ENCODE measurements around the gene PHACTR4. TPM values are rescaled to one million over a fixed set of nuclear protein-coding genes. Genes with fewer than 3 reads are reported as not detected.
"Not testable (repeated sequence)": the region's sequence is repeated elsewhere in the genome, so short reads cannot be mapped to it uniquely, and the experiment has no call there.

PHACTR4 gene
- total and polyA plus RNA-seq, 2 of the 8 experiments (the other 6 are each of a cell fraction or from before 2014, with no cell fraction given) = 23.7 to 57.8 TPM

GRCh38 chr1:28525002-28525642 is 155.6 kb downstream of the PHACTR4 start:
- not testable (repeated sequence) for H2AK5ac ChIP-seq (ENCODE audit: low read depth, low read length); H3K56ac ChIP-seq (replicated peaks; ENCODE audit: insufficient read length, low read depth, low read length); H3K4ac ChIP-seq (replicated peaks; ENCODE audit: insufficient read length, low read depth, low read length); H4K20me1 ChIP-seq (replicated peaks in 1 of 2; ENCODE audit: control insufficient read depth in 1 of 2, insufficient read depth in 2 of 2, low read length in 2 of 2); H3K9me3 ChIP-seq (ENCODE audit: insufficient read depth in 2 of 2, low read depth in 1 of 2, low read length in 1 of 2); H3K23me2 ChIP-seq (ENCODE audit: low read depth, low read length); H3K18ac ChIP-seq (ENCODE audit: extremely low read depth, low read length); H4K5ac ChIP-seq (ENCODE audit: insufficient read length, low read depth, low read length); H2BK5ac ChIP-seq (ENCODE audit: low read depth, low read length); H2BK20ac ChIP-seq (ENCODE audit: low read length); H3K23ac ChIP-seq (ENCODE audit: insufficient read length); H2AFZ ChIP-seq (ENCODE audit: low read length); H3K9ac ChIP-seq (replicated peaks in 1 of 4; ENCODE audit: extremely low read depth in 1 of 4, low read depth in 3 of 4, low read length in 3 of 4); H3K4me3 ChIP-seq (ENCODE audit: extremely low read depth in 1 of 4, insufficient read depth in 2 of 4, low read depth in 3 of 4, low read length in 4 of 4); H2BK12ac ChIP-seq (ENCODE audit: low read depth, low read length); H4K8ac ChIP-seq (ENCODE audit: extremely low read depth, insufficient read depth, low read length); H4K91ac ChIP-seq (replicated peaks; ENCODE audit: insufficient read length, low read length); H3K4me2 ChIP-seq (ENCODE audit: insufficient read depth in 1 of 2, low read depth in 2 of 2, low read length in 2 of 2); FAIRE-seq; H3K27me3 ChIP-seq (replicated peaks in 1 of 4; ENCODE audit: control insufficient read depth in 3 of 4, extremely low read depth in 1 of 4, insufficient read depth in 3 of 4, low read length in 3 of 4); H2BK15ac ChIP-seq (ENCODE audit: low read length); H3K27ac ChIP-seq (ENCODE audit: low read depth, low read length); H2BK120ac ChIP-seq (replicated peaks; ENCODE audit: low read depth, low read length); H3K14ac ChIP-seq (ENCODE audit: insufficient read length); DNase-seq (ENCODE audit: low read depth in 1 of 2, low spot score in 2 of 2)
- peaks cover 10 to 67% of the 10 kb centered on the region in 2 experiments; a peak in 3 of 4 replicates for H3K79me2 ChIP-seq (ENCODE audit: control insufficient read depth in 1 of 2, insufficient read depth in 2 of 2, low read length in 2 of 2)
- ChIA-PET CTCF (ENCODE audit: partially characterized antibody) (interaction anchor here (1.0 to 2.3 kb wide), 4 partner anchors 9 to 115 kb away, joined by 3 to 6 read pairs (median 4); no protein-coding TSS in a partner anchor), POLR2A (ENCODE audit: partially characterized antibody) (interaction anchor here (0.6 to 31.3 kb wide), 12 partner anchors 9 to 80 kb away, joined by 3 to 660 read pairs (median 4); partner anchors contain the start of gene RCC1)
- peaks cover 0 to 11% (median 6%) of the 10 kb centered on the region in 4 experiments; a peak in 6 of 7 replicates for H3K4me1 ChIP-seq (replicated peaks in 1 of 4; ENCODE audit: control insufficient read depth in 3 of 4, insufficient read depth in 4 of 4, low read length in 3 of 4)
- peaks cover 2 to 20% (median 9%) of the 10 kb centered on the region in 4 experiments; a peak in 5 of 8 replicates for H3K36me3 ChIP-seq (ENCODE audit: control insufficient read depth in 2 of 4, insufficient read depth in 4 of 4, low read length in 3 of 4)
- H3K79me1 ChIP-seq (ENCODE audit: low read depth, low read length) = peaks cover 14% of the 10 kb centered on the region
- WGBS, 2 experiments (ENCODE audit: extremely low coverage in 1 of 2, insufficient coverage in 1 of 2, insufficient read length in 1 of 2, insufficient replicate concordance in 2 of 2, low coverage in 1 of 2, low lambda C conversion rate in 2 of 2, missing lambda C conversion rate in 1 of 2) = 95% methylated on average over 10 of the region's 10 CpGs; no CpG with 5 or more reads in 1 of the 2 experiments

All from H1 (cell line).